HepG2 (cell line): ENCODE results near the gene DBN1. TPM values are rescaled to one million over a fixed set of nuclear protein-coding genes. Genes with fewer than 3 reads are reported as not detected.

Experiments used
- ARNTL ChIP-seq: sonication (generic); formaldehyde crosslinking; IDR thresholded peaks from 2 replicates; pipeline ENCODE4 v1.4.0; 2020; ENCODE audit warnings: mild to moderate bottlenecking, missing genetic modification reagents
- ASH2L ChIP-seq: fragments of 300-600, 200-600 bp; sonication (generic); IDR thresholded peaks from 2 replicates; pipeline ENCODE4 v1.7.0; 2017; ENCODE audit warnings: low read depth, mild to moderate bottlenecking, moderate library complexity, mixed read lengths, low read length; ENCODE audit not compliant: insufficient read length
- CCDC6 ChIP-seq: sonication (generic); formaldehyde crosslinking; IDR thresholded peaks from 2 replicates; pipeline ENCODE4 v1.8.1; 2022; ENCODE audit warnings: mild to moderate bottlenecking, missing genetic modification reagents, moderate library complexity
- DNMT3B ChIP-seq: conservative IDR thresholded peaks from 2 replicates; pipeline ENCODE4 v1.6.1; 2016; ENCODE audit warnings: missing biosample characterization, control low read depth
- DR1 ChIP-seq: sonication (generic); formaldehyde crosslinking; IDR thresholded peaks from 2 replicates; pipeline ENCODE4 v1.8.0; 2021; ENCODE audit warnings: mild to moderate bottlenecking, missing genetic modification reagents, inconsistent platforms
- GATA4 ChIP-seq: sonication (generic); IDR thresholded peaks from 2 replicates; pipeline ENCODE4 v1.6.1; 2016; ENCODE audit warnings: antibody characterized with exemption, low read depth, borderline replicate concordance
- HOXA3 ChIP-seq: sonication (generic); formaldehyde crosslinking; IDR thresholded peaks from 2 replicates; pipeline ENCODE4 v1.5.0; 2020; ENCODE audit warnings: missing genetic modification reagents
- JARID2 ChIP-seq: sonication (generic); formaldehyde crosslinking; IDR thresholded peaks from 2 replicates; pipeline ENCODE4 v1.8.1; 2023; ENCODE audit warnings: missing genetic modification reagents, inconsistent platforms; ENCODE audit not compliant: insufficient replicate concordance
- KDM2A ChIP-seq: sonication (generic); formaldehyde crosslinking; IDR thresholded peaks from 2 replicates; pipeline ENCODE4 v1.4.0; 2020; ENCODE audit warnings: low read depth, missing genetic modification reagents, borderline replicate concordance
- KLF6 ChIP-seq: IDR thresholded peaks from 2 replicates; pipeline ENCODE4 v1.8.0; 2016; ENCODE audit warnings: missing biosample characterization, missing genetic modification reagents
- NFYB ChIP-seq: sonication (generic); formaldehyde crosslinking; IDR thresholded peaks from 2 replicates; pipeline ENCODE4 v1.4.0; 2020; ENCODE audit warnings: missing genetic modification reagents
- NKX3-1 ChIP-seq: sonication (generic); formaldehyde crosslinking; IDR thresholded peaks from 2 replicates; pipeline ENCODE4 v1.5.0; 2020; ENCODE audit warnings: missing genetic modification reagents
- RBFOX2 ChIP-seq: fragments of 200-400 bp; formaldehyde crosslinking; IDR thresholded peaks from 2 replicates; pipeline ENCODE4 v1.6.1; 2017; ENCODE audit warnings: low read depth, mild to moderate bottlenecking, low read length
- RCOR2 ChIP-seq: IDR thresholded peaks from 2 replicates; pipeline ENCODE4 v1.6.1; 2016; ENCODE audit warnings: missing biosample characterization, missing genetic modification reagents
- REL ChIP-seq: sonication (generic); formaldehyde crosslinking; conservative IDR thresholded peaks from 2 replicates; pipeline ENCODE4 v1.8.0; 2022; ENCODE audit warnings: mild to moderate bottlenecking, missing genetic modification reagents, moderate library complexity
- SPEN ChIP-seq: sonication (generic); formaldehyde crosslinking; IDR thresholded peaks from 2 replicates; pipeline ENCODE4 v1.5.1; 2020; ENCODE audit warnings: low read depth, mild to moderate bottlenecking, missing genetic modification reagents
- TCF12 ChIP-seq, 2 experiments: fragments of 450-650 bp in 1 of 2; sonication (generic) in 1 of 2; formaldehyde crosslinking in 1 of 2; IDR thresholded peaks; 2 replicates each; pipeline versions ENCODE4 v1.6.1 to v1.8.0; 2017 to 2022; ENCODE audit warnings: antibody characterized with exemption in 1 of 2, mild to moderate bottlenecking in 1 of 2, missing genetic modification reagents in 1 of 2, moderate library complexity in 1 of 2
- TEAD3 ChIP-seq: optimal IDR thresholded peaks from 2 replicates; pipeline ENCODE3; 2016; ENCODE audit warnings: borderline replicate concordance
- ZBTB7A ChIP-seq: sonication (generic); formaldehyde crosslinking; IDR thresholded peaks from 2 replicates; pipeline ENCODE4 v1.8.0; 2022; ENCODE audit warnings: mild to moderate bottlenecking, missing genetic modification reagents
- ZFP90 ChIP-seq: sonication (generic); formaldehyde crosslinking; IDR thresholded peaks from 2 replicates; pipeline ENCODE4 v1.8.0; 2022; ENCODE audit warnings: missing genetic modification reagents, mild to moderate bottlenecking, inconsistent platforms, borderline replicate concordance
- ZNF143 ChIP-seq: sonication (generic); formaldehyde crosslinking; IDR thresholded peaks from 2 replicates; pipeline ENCODE4 v1.4.0; 2020; ENCODE audit warnings: missing genetic modification reagents
- ZNF652 ChIP-seq: IDR thresholded peaks from 2 replicates; pipeline ENCODE4 v1.6.1; 2016; ENCODE audit warnings: low read depth, borderline replicate concordance
- ZNF761 ChIP-seq: sonication (generic); formaldehyde crosslinking; conservative IDR thresholded peaks from 2 replicates; pipeline ENCODE4 v1.4.0; 2020; ENCODE audit warnings: mild to moderate bottlenecking, missing genetic modification reagents
- ZNF776 ChIP-seq: sonication (generic); formaldehyde crosslinking; IDR thresholded peaks from 2 replicates; pipeline ENCODE4 v1.4.0; 2020; ENCODE audit warnings: mild to moderate bottlenecking, missing genetic modification reagents
- polyA plus RNA-seq, 8 experiments: library from polyadenylated mRNA; depleted of rRNA in 3 of 8; stranded (reverse) in 7 of 8; unstranded in 1 of 8; fragments of >200 nt; fragmentation: Illumina TruSeq in 4 of 8; extraction: Trizol in 4 of 8; gene quantifications; 2 replicates each; pipeline versions ENCODE4 v1.2.1 to v1.2.3, GENCODE V29; 2011 to 2016; ENCODE audit warnings: low read depth in 4 of 8, missing spikeins in 1 of 8, mixed read lengths in 1 of 8; ENCODE audit not compliant: insufficient read depth in 1 of 8
- total RNA-seq, 5 experiments: library from RNA; depleted of rRNA; stranded (reverse); fragments of >200 nt; fragmentation: Illumina TruSeq; extraction: Trizol; gene quantifications; 2 replicates each; pipeline ENCODE4 v1.2.3, GENCODE V29; 2016; ENCODE audit warnings: low read depth in 1 of 5
- TF ChIP-seq, protein P1 (sequence below): IDR thresholded peaks from 2 replicates; pipeline ENCODE4 v1.6.1; 2016; ENCODE audit warnings: mild to moderate bottlenecking
- TF ChIP-seq, protein P2 (sequence below): sonication (generic); formaldehyde crosslinking; IDR thresholded peaks from 2 replicates; pipeline ENCODE4 v1.4.0; 2020; ENCODE audit warnings: missing genetic modification reagents
- TF ChIP-seq, protein P3 (sequence below): sonication (generic); formaldehyde crosslinking; IDR thresholded peaks from 2 replicates; pipeline ENCODE4 v1.8.1; 2023; ENCODE audit warnings: missing genetic modification reagents, inconsistent platforms, borderline replicate concordance

DBN1 gene
- total and polyA plus RNA-seq, 2 of the 13 experiments (the other 11 are each of a cell fraction or from before 2014, with no cell fraction given), result 27.0 to 37.3 TPM

DNA sequence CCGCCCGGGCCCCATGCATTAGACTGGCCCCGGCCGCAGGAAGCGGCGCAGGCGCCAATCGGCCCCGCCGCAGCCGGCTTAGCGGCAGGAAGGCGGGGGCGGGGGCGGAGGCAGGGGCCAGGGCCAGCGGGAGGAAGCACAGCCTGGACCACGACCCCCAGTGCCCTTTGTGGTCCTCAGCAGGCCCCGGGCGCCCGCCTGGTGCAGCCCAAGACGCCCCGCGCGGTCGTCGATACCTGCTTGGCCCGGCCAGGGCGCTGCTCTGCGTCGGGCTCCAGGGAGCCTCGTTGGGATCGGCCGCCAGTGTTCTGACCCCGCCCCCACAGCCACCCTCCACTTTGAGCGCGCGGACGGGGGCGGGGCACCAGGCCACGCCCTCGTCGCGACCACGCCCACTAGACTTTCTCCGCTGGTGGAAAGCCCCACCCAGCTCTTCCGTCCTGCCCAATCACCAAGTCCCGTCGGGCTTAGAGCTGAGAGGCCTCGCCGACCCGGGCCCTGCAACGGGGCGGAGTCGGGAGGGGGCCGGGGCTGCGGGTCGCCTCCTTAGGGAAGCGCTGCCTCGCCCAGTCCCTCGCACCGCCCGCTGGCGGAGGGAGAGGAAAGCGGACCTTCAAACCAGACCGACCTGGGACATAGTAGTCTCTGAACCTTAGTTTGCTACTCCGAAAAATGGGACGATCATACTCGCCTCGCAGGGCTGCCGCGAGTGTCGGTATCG, 24.0 kb upstream of the DBN1 start, which contains the start of gene PDLIM7 (continued):
- peak; percentile 34; the same call in 1 of the 2 replicates for TF ChIP-seq KDM2A (CRISPR knock-in tag)
- peak; percentile 16 for TF ChIP-seq JARID2 (CRISPR knock-in tag)
- TF ChIP-seq ARNTL (CRISPR knock-in tag), result peak; percentile 59
- TF ChIP-seq CCDC6 (CRISPR knock-in tag), result peak; percentile 81; the same call in 1 of the 2 replicates
- peak; percentile 49; the same call in 1 of the 2 replicates for TF ChIP-seq ZNF143 (CRISPR knock-in tag)
- TF ChIP-seq GATA4, result peak; percentile 65; the same call in 1 of the 2 replicates
- TF ChIP-seq TCF12 (IDR thresholded peaks at IDR 0.05), result no peak
- 0 out of 2 replicates have a peak, but pooled peaks have one; percentile 80 for TF ChIP-seq TCF12 (CRISPR knock-in tag; IDR thresholded peaks at IDR 0.05)
- TF ChIP-seq ZNF776 (CRISPR knock-in tag), result peak; percentile 43; the same call in 1 of the 2 replicates
- peak; percentile 68 for TF ChIP-seq NFYB (CRISPR knock-in tag)
- TF ChIP-seq RCOR2, result peak; percentile 93
- no peak for TF ChIP-seq ZNF652 (CRISPR knock-in tag)
- peak; percentile 25; the same call in 1 of the 2 replicates for TF ChIP-seq HOXA3 (CRISPR knock-in tag)
- TF ChIP-seq DNMT3B (CRISPR knock-in tag), result peak; percentile 64; the same call in 1 of the 2 replicates
- TF ChIP-seq, protein P1, sequence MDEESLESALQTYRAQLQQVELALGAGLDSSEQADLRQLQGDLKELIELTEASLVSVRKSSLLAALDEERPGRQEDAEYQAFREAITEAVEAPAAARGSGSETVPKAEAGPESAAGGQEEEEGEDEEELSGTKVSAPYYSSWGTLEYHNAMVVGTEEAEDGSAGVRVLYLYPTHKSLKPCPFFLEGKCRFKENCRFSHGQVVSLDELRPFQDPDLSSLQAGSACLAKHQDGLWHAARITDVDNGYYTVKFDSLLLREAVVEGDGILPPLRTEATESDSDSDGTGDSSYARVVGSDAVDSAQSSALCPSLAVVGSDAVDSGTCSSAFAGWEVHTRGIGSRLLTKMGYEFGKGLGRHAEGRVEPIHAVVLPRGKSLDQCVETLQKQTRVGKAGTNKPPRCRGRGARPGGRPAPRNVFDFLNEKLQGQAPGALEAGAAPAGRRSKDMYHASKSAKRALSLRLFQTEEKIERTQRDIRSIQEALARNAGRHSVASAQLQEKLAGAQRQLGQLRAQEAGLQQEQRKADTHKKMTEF (CRISPR knock-in tag), result peak; percentile 51
- peak; percentile 100 for TF ChIP-seq DR1
- TF ChIP-seq, protein P2, sequence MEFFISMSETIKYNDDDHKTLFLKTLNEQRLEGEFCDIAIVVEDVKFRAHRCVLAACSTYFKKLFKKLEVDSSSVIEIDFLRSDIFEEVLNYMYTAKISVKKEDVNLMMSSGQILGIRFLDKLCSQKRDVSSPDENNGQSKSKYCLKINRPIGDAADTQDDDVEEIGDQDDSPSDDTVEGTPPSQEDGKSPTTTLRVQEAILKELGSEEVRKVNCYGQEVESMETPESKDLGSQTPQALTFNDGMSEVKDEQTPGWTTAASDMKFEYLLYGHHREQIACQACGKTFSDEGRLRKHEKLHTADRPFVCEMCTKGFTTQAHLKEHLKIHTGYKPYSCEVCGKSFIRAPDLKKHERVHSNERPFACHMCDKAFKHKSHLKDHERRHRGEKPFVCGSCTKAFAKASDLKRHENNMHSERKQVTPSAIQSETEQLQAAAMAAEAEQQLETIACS (CRISPR knock-in tag), result 0 out of 2 replicates have a peak, but pooled peaks have one; percentile 24
- peak; percentile 79; the same call in 1 of the 2 replicates for TF ChIP-seq NKX3-1 (CRISPR knock-in tag)
- TF ChIP-seq, protein P3, sequence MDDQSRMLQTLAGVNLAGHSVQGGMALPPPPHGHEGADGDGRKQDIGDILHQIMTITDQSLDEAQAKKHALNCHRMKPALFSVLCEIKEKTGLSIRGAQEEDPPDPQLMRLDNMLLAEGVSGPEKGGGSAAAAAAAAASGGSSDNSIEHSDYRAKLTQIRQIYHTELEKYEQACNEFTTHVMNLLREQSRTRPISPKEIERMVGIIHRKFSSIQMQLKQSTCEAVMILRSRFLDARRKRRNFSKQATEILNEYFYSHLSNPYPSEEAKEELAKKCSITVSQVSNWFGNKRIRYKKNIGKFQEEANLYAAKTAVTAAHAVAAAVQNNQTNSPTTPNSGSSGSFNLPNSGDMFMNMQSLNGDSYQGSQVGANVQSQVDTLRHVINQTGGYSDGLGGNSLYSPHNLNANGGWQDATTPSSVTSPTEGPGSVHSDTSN (CRISPR knock-in tag), result 0 out of 2 replicates have a peak, but pooled peaks have one; percentile 32
- TF ChIP-seq KLF6 (CRISPR knock-in tag), result peak; percentile 65; the same call in 1 of the 2 replicates
- TF ChIP-seq TEAD3 (CRISPR knock-in tag), result peak; percentile 29
- TF ChIP-seq REL (CRISPR knock-in tag), result 0 out of 2 replicates have a peak, but pooled peaks have one; percentile 30
- TF ChIP-seq ZFP90, result peak; percentile 69; the same call in 1 of the 2 replicates
- TF ChIP-seq ZNF761, result 0 out of 2 replicates have a peak, but pooled peaks have one; percentile 23
- TF ChIP-seq ZBTB7A (CRISPR knock-in tag), result no peak
- peak; percentile 46 for TF ChIP-seq SPEN
- no peak for TF ChIP-seq ASH2L
- peak; percentile 90 for TF ChIP-seq RBFOX2
